ENCODE data around the gene GGCT.

- TF ChIP-seq CTCF (IDR thresholded peaks at IDR 0.05; ENCODE audit: insufficient read depth, low read length, poor library complexity, severe bottlenecking) (no peak), EZH2phosphoT487 (conservative IDR thresholded peaks at IDR 0.05; ENCODE audit: low read length) (no peak)
Measured at GRCh38 chr7:30467271-30467670, 37.4 kb downstream of the GGCT start.
